Immature natural killer cell (primary cell): ENCODE measurements around the gene TMEM164. TPM values are rescaled to one million over a fixed set of nuclear protein-coding genes. Genes with fewer than 3 reads are reported as not detected.

Experiments
- DNase-seq, 3 donors: peaks; one replicate each; pipeline ENCODE4 v3.0.0; 2022; ENCODE audit warnings: mixed read lengths in 1 of 3
- H3K27ac Mint-ChIP-seq, 6 donors: one replicate each; pipeline ENCODE4 v1.8.0; 2020; ENCODE audit warnings: mixed read lengths in 6 of 6, mild to moderate bottlenecking in 5 of 6, inconsistent platforms in 4 of 6, moderate library complexity in 3 of 6
- H3K27me3 Mint-ChIP-seq, 3 donors: one replicate each; pipeline ENCODE4 v1.8.0; 2020 to 2021; ENCODE audit warnings: low read depth in 3 of 3, mild to moderate bottlenecking in 3 of 3, mixed read lengths in 3 of 3, moderate library complexity in 3 of 3, inconsistent platforms in 1 of 3
- H3K36me3 Mint-ChIP-seq, 3 donors: one replicate each; pipeline ENCODE4 v1.8.0; 2020; ENCODE audit warnings: mixed read lengths in 3 of 3, inconsistent platforms in 2 of 3, mild to moderate bottlenecking in 2 of 3
- H3K4me1 Mint-ChIP-seq, 2 donors: one replicate each; pipeline ENCODE4 v1.8.0; 2020; ENCODE audit warnings: inconsistent platforms in 2 of 2, mild to moderate bottlenecking in 2 of 2, mixed read lengths in 2 of 2, moderate library complexity in 1 of 2
- H3K4me3 Mint-ChIP-seq, 5 donors: one replicate each; pipeline ENCODE4 v1.8.0; 2020; ENCODE audit warnings: mild to moderate bottlenecking in 5 of 5, mixed read lengths in 5 of 5, inconsistent platforms in 3 of 5, moderate library complexity in 3 of 5
- H3K9me3 Mint-ChIP-seq, 6 donors: one replicate each; pipeline ENCODE4 v1.8.0; 2020; ENCODE audit warnings: mild to moderate bottlenecking in 6 of 6, mixed read lengths in 6 of 6, inconsistent platforms in 4 of 6, moderate library complexity in 3 of 6
- polyA plus RNA-seq, 3 donors: library from polyadenylated mRNA; unstranded; fragments of 300-500 nt; fragmentation: Illumina TruSeq; gene quantifications; one replicate each; pipeline ENCODE4 v1.2.3, GENCODE V29; 2021

TMEM164 gene
- polyA plus RNA-seq, 3 donors from 2014 or later, result 2.0 to 3.9 (median 2.3) TPM

GRCh38 chrX:110053453-110053852 is 50.5 kb downstream of the TMEM164 start:
- Mint-ChIP-seq H3K9me3 (no peaks in the 10 kb centered on the region), H3K4me1 (no peaks in the 10 kb centered on the region), H3K36me3 (peaks cover 3 to 11% (median 4%) of the 10 kb centered on the region in 3 donors), H3K27ac (no peak overlapping the region), H3K27me3 (peaks cover 0 to 10% (median 0%) of the 10 kb centered on the region in 3 donors), H3K4me3 (no peak overlapping the region)
- DNase-seq, result no peak

- DNase-seq, result no peak
- peaks cover 3 to 11% (median 4%) of the 10 kb centered on the region in 3 donors for H3K36me3 Mint-ChIP-seq
- H3K4me3 Mint-ChIP-seq, result no peak overlapping the region
- H3K4me1 Mint-ChIP-seq, result no peaks in the 10 kb centered on the region
- no peaks in the 10 kb centered on the region for H3K9me3 Mint-ChIP-seq
- H3K27ac Mint-ChIP-seq, result no peak overlapping the region
- peaks cover 0 to 10% (median 0%) of the 10 kb centered on the region in 3 donors for H3K27me3 Mint-ChIP-seq
Observed at GRCh38 chrX:110055616-110056015, 52.7 kb downstream of the TMEM164 start.

GRCh38 chrX:110056419-110056818 is 53.5 kb downstream of the TMEM164 start:
- no peaks in the 10 kb centered on the region for H3K4me1 Mint-ChIP-seq
- no peak overlapping the region for H3K4me3 Mint-ChIP-seq
- peaks cover 3 to 11% (median 4%) of the 10 kb centered on the region in 3 donors for H3K36me3 Mint-ChIP-seq
- H3K27me3 Mint-ChIP-seq, result peaks cover 0 to 10% (median 0%) of the 10 kb centered on the region in 3 donors
- DNase-seq, result no peak
- no peaks in the 10 kb centered on the region for H3K9me3 Mint-ChIP-seq
- H3K27ac Mint-ChIP-seq, result no peak overlapping the region

GRCh38 chrX:110059410-110059809 is 56.5 kb downstream of the TMEM164 start:
- H3K9me3 Mint-ChIP-seq, result no peaks in the 10 kb centered on the region
- H3K36me3 Mint-ChIP-seq, result peaks cover 0 to 7% (median 0%) of the 10 kb centered on the region in 3 donors
- no peaks in the 10 kb centered on the region for H3K4me1 Mint-ChIP-seq
- no peak overlapping the region for H3K4me3 Mint-ChIP-seq
- no peak overlapping the region for H3K27ac Mint-ChIP-seq
- no peak for DNase-seq
- H3K27me3 Mint-ChIP-seq, result peaks cover 0 to 6% (median 4%) of the 10 kb centered on the region in 3 donors

GRCh38 chrX:110060317-110060716 is 57.4 kb downstream of the TMEM164 start:
- no peaks in the 10 kb centered on the region for H3K9me3 Mint-ChIP-seq
- peaks cover 0 to 6% (median 4%) of the 10 kb centered on the region in 3 donors for H3K27me3 Mint-ChIP-seq
- no peak for DNase-seq
- H3K4me3 Mint-ChIP-seq, result no peak overlapping the region
- H3K4me1 Mint-ChIP-seq, result no peaks in the 10 kb centered on the region
- H3K36me3 Mint-ChIP-seq, result peaks cover 0 to 5% (median 0%) of the 10 kb centered on the region in 3 donors
- no peak overlapping the region for H3K27ac Mint-ChIP-seq

GRCh38 chrX:110060846-110061537 is 58.1 kb downstream of the TMEM164 start:
- Mint-ChIP-seq H3K9me3 (no peaks in the 10 kb centered on the region), H3K4me3 (no peak overlapping the region), H3K27me3 (peaks cover 0 to 6% (median 4%) of the 10 kb centered on the region in 3 donors), H3K4me1 (no peaks in the 10 kb centered on the region), H3K36me3 (no peaks in the 10 kb centered on the region), H3K27ac (no peak overlapping the region)
- DNase-seq, result no peak

GRCh38 chrX:110062919-110063318 is 60.0 kb downstream of the TMEM164 start:
- H3K4me3 Mint-ChIP-seq, result no peak overlapping the region
- no peaks in the 10 kb centered on the region for H3K36me3 Mint-ChIP-seq
- peak overlapping the region in 1 of 6 donors; percentile 46 for H3K27ac Mint-ChIP-seq
- no peaks in the 10 kb centered on the region for H3K4me1 Mint-ChIP-seq
- H3K9me3 Mint-ChIP-seq, result no peaks in the 10 kb centered on the region
- DNase-seq, result no peak
- peaks cover 0 to 4% (median 2%) of the 10 kb centered on the region in 3 donors for H3K27me3 Mint-ChIP-seq

GRCh38 chrX:110066488-110067225 is 63.7 kb downstream of the TMEM164 start:
- no peaks in the 10 kb centered on the region for H3K4me1 Mint-ChIP-seq
- H3K9me3 Mint-ChIP-seq, result no peaks in the 10 kb centered on the region
- H3K4me3 Mint-ChIP-seq, result no peak overlapping the region
- H3K27me3 Mint-ChIP-seq, result peaks cover 0 to 4% (median 2%) of the 10 kb centered on the region in 3 donors
- DNase-seq, result no peak
- H3K36me3 Mint-ChIP-seq, result peaks cover 0 to 3% (median 0%) of the 10 kb centered on the region in 3 donors
- no peak overlapping the region for H3K27ac Mint-ChIP-seq

GRCh38 chrX:110070970-110071369 is 68.1 kb downstream of the TMEM164 start:
- Mint-ChIP-seq H3K27me3 (no peaks in the 10 kb centered on the region), H3K36me3 (peaks cover 0 to 20% (median 11%) of the 10 kb centered on the region in 3 donors), H3K9me3 (no peaks in the 10 kb centered on the region), H3K4me1 (no peaks in the 10 kb centered on the region), H3K27ac (no peak overlapping the region), H3K4me3 (no peak overlapping the region)
- no peak for DNase-seq

- Mint-ChIP-seq H3K9me3 (peaks cover 0 to 2% (median 0%) of the 10 kb centered on the region in 6 donors), H3K4me3 (no peak overlapping the region), H3K27me3 (peaks cover 0 to 2% (median 0%) of the 10 kb centered on the region in 3 donors), H3K4me1 (peaks cover 4 to 6% of the 10 kb centered on the region in 2 donors), H3K27ac (no peak overlapping the region), H3K36me3 (peaks cover 0 to 4% (median 0%) of the 10 kb centered on the region in 3 donors)
- DNase-seq, result no peak
Observed at GRCh38 chrX:110081320-110081719, 78.4 kb downstream of the TMEM164 start.

- Mint-ChIP-seq H3K9me3 (peaks cover 0 to 2% (median 0%) of the 10 kb centered on the region in 6 donors), H3K27ac (no peak overlapping the region), H3K4me1 (peaks cover 4 to 11% of the 10 kb centered on the region in 2 donors), H3K4me3 (no peak overlapping the region), H3K27me3 (peaks cover 0 to under 1% (median 0%) of the 10 kb centered on the region in 3 donors), H3K36me3 (peaks cover 0 to under 1% (median 0%) of the 10 kb centered on the region in 3 donors)
- DNase-seq, result no peak
Observed at GRCh38 chrX:110081740-110082139, 78.8 kb downstream of the TMEM164 start.

GRCh38 chrX:110082161-110082560 is 79.2 kb downstream of the TMEM164 start:
- no peaks in the 10 kb centered on the region for H3K36me3 Mint-ChIP-seq
- DNase-seq, result no peak
- peaks cover 0 to 2% (median 0%) of the 10 kb centered on the region in 6 donors for H3K9me3 Mint-ChIP-seq
- H3K4me1 Mint-ChIP-seq, result peaks cover 4 to 14% of the 10 kb centered on the region in 2 donors
- H3K27me3 Mint-ChIP-seq, result peaks cover 0 to under 1% (median 0%) of the 10 kb centered on the region in 3 donors
- H3K27ac Mint-ChIP-seq, result no peak overlapping the region
- H3K4me3 Mint-ChIP-seq, result no peak overlapping the region

GRCh38 chrX:110086162-110086915 is 83.4 kb downstream of the TMEM164 start:
- no peaks in the 10 kb centered on the region for H3K9me3 Mint-ChIP-seq
- peak overlapping the region in 2 of 6 donors; percentile 3 to 41 for H3K27ac Mint-ChIP-seq
- DNase-seq, result no peak
- H3K4me1 Mint-ChIP-seq, result peaks cover 21 to 39% of the 10 kb centered on the region in 2 donors
- no peaks in the 10 kb centered on the region for H3K36me3 Mint-ChIP-seq
- H3K27me3 Mint-ChIP-seq, result peaks cover 0 to 3% (median 3%) of the 10 kb centered on the region in 3 donors
- H3K4me3 Mint-ChIP-seq, result no peak overlapping the region
